Thymus (tissue), 11 donors: Measurements from ENCODE around the gene TPO. TPM values are rescaled to one million over a fixed set of nuclear protein-coding genes. Genes with fewer than 3 reads are reported as not detected.
"Not testable (repeated sequence)": the region's sequence is repeated elsewhere in the genome, so short reads cannot be mapped to it uniquely, and the experiment has no call there.

Experiments
- DNase-seq, 9 donors: peaks; one replicate each; pipeline ENCODE4 v3.0.0-alpha.2; 2013; ENCODE audit warnings: low spot score in 9 of 9, low read depth in 6 of 9, missing footprints in 1 of 9
- H3K27ac ChIP-seq, 2 donors: one replicate each; pipeline ENCODE4 v1.5.1; 2013; ENCODE audit warnings: control low read depth in 1 of 2, low read depth in 1 of 2, low read length in 1 of 2, mild to moderate bottlenecking in 1 of 2, moderate library complexity in 1 of 2
- H3K27me3 ChIP-seq, 2 donors: one replicate each; pipeline ENCODE4 v1.5.1; 2013; ENCODE audit warnings: low read length in 1 of 2; ENCODE audit not compliant: control insufficient read depth in 2 of 2, insufficient read depth in 1 of 2
- H3K36me3 ChIP-seq, 2 donors: one replicate each; pipeline ENCODE4 v1.5.1; 2013; ENCODE audit warnings: low read length in 1 of 2, mild to moderate bottlenecking in 1 of 2, moderate library complexity in 1 of 2; ENCODE audit not compliant: control insufficient read depth in 2 of 2, insufficient read depth in 2 of 2
- H3K4me1 ChIP-seq, 2 donors: one replicate each; pipeline ENCODE4 v1.5.1; 2013; ENCODE audit warnings: low read length in 2 of 2; ENCODE audit not compliant: control insufficient read depth in 2 of 2, insufficient read depth in 2 of 2
- H3K4me3 ChIP-seq, 2 donors: one replicate each; pipeline ENCODE4 v1.5.1; 2013; ENCODE audit warnings: low read length in 2 of 2, control low read depth in 1 of 2, mild to moderate bottlenecking in 1 of 2
- H3K9me3 ChIP-seq, 2 donors: one replicate each; pipeline ENCODE4 v1.5.1; 2013; ENCODE audit warnings: low read length in 1 of 2, mild to moderate bottlenecking in 1 of 2; ENCODE audit not compliant: control insufficient read depth in 2 of 2, insufficient read depth in 1 of 2
- WGBS: extraction: QIAGEN DNeasy Blood & Tissue Kit; methylation state at CpG from one replicate; pipeline ENCODE4 v1.1.7; 2013; 5-methylcytosine and 5-hydroxymethylcytosine counted together
- polyA plus RNA-seq: library from polyadenylated mRNA; stranded (reverse); fragments of 200-250 nt; gene quantifications from one replicate; pipeline ENCODE4 v1.2.3, GENCODE V29; 2013
- total RNA-seq: library from RNA; stranded (reverse); fragments of 120-200 nt; gene quantifications from one replicate; pipeline ENCODE4 v1.2.4, GENCODE V29; 2013
- donor health status: healthy.

The TPO gene
- total and polyA plus RNA-seq, 2 donors = 0.05 to 2.0 TPM

DNA sequence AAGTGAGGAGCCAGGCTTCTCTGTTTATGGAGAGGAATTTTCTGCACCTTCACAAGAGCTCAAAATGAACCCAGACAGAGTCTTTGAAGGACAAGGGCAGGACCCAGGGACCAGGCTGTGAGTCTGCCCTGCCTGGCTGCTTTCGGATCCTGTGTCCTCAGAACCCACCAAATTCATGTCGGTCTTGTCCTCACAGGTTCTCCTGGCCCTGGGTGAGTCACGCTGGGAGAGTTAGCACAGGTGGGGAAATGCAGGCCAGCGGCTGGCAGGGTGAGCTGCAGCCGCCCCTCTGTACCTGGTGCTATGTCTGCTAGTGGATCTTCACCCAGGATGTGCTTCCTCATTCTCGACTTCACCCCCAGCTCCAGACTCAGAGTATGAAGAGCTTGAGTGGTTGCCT, 35.8 kb upstream of the TPO start:
- DNase-seq = no peak
- H3K4me1 ChIP-seq = no peaks in the 10 kb centered on the region
- peaks cover 0 to 7% of the 10 kb centered on the region in 2 donors for H3K27me3 ChIP-seq
- WGBS = 87% methylated on average over 6 of the region's 6 CpGs
- H3K36me3 ChIP-seq = no peaks in the 10 kb centered on the region
- no peak overlapping the region for H3K4me3 ChIP-seq
- no peaks in the 10 kb centered on the region for H3K9me3 ChIP-seq
- H3K27ac ChIP-seq = no peak overlapping the region

DNA sequence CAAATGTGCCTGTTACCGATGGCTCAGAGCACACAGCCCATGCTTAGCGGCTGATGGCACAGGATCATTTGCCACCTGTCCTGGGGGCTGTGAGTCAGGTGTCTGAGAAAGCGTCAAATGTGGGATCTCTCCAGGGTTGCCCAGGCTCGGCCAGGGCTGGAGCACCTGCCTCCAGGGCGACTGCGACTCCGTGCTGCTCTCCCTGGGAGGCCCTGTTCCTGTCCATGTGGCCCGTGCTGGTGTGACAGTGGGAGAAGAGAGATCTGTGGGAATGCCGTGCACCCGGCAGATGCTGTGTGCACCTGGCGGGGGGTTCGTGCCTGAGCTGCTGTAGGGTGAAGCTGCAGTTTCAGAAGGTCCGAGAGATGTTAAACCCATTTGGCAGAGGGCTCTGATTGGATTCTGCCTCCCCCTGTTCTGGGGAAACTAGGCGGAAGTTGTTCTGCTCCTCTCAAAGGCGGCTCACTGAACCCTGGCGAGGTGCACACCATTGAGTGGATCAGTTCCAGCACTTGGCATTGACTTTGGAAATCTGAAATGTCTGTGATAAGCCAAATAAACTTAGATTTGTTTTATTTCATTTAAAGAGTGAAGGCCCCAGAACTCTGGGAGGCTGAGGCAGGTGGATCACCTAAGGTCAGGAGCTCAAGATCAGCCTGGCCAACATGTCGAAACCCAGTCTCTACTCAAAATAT, 34.7 kb upstream of the TPO start:
- 95% methylated on average over 17 of the region's 17 CpGs for WGBS
- peaks cover 0 to 5% of the 10 kb centered on the region in 2 donors for H3K27me3 ChIP-seq
- no peaks in the 10 kb centered on the region for H3K4me1 ChIP-seq
- no peak overlapping the region for H3K27ac ChIP-seq
- no peaks in the 10 kb centered on the region for H3K36me3 ChIP-seq
- no peak overlapping the region for H3K4me3 ChIP-seq
- no peaks in the 10 kb centered on the region for H3K9me3 ChIP-seq
- no peak for DNase-seq

DNA sequence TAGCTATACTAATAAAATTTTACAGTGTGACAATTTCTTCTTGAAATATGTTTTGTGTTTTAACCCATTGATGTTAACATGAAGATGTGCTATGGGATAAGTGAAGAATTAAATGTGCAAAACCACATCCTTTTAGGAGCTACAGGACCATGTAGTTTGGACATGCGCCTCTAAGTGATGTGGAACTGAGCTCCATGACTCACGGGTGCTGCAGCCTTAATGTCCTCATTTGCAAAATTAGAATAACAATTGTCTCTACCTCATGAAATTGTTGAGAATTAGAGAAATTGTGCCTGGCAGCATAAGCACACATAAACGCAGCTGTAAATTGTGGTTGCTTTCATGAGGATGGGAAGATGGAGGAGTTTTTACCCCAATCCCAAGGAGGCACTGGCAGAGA, 31.6 kb upstream of the TPO start:
- no peaks in the 10 kb centered on the region for H3K4me1 ChIP-seq
- no peaks in the 10 kb centered on the region for H3K9me3 ChIP-seq
- WGBS = 87% methylated on average over 3 of the region's 3 CpGs
- no peak overlapping the region for H3K27ac ChIP-seq
- no peak for DNase-seq
- no peaks in the 10 kb centered on the region for H3K36me3 ChIP-seq
- H3K27me3 ChIP-seq = peaks cover 0 to 3% of the 10 kb centered on the region in 2 donors
- H3K4me3 ChIP-seq = no peak overlapping the region

DNA sequence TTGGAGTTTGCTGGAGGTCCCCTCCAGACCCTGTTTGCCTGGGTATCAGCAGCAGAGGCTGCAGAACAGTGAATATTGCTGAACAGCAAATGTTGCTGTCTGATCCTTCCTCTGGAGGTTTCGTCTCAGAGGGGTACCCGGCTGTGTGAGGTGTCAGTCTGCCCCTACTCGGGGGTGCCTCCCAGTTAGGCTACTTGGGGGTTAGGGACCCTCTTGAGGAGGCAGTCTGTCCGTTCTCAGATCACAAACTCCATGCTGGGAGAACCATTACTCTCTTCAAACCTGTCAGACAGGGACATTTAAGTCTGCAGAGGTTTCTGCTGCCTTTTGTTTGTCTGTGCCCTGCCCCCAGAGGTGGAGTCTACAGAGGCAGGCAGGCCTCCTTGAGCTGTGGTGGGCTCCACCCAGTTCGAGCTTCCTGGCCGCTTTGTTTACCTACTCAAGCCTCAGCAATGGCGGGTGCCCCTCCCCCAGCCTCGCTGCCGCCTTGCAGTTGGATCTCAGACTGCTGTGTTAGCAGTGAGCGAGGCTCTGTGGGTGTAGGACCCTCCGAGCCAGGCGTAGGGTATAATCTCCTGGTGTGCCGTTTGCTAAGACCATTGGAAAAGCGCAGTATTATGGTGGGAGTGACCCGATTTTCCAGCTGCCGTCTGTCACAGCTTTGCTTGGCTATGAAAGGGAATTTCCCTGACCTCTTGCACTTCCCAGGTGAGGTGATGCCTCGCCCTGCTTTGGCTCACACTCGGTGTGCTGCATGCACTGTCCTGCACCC, 25.1 kb upstream of the TPO start:
- H3K9me3 ChIP-seq, H3K27ac ChIP-seq, H3K4me3 ChIP-seq, H3K4me1 ChIP-seq, H3K27me3 ChIP-seq, H3K36me3 ChIP-seq, DNase-seq: not testable (repeated sequence)
- WGBS = 82% methylated on average over 18 of the region's 18 CpGs

DNA sequence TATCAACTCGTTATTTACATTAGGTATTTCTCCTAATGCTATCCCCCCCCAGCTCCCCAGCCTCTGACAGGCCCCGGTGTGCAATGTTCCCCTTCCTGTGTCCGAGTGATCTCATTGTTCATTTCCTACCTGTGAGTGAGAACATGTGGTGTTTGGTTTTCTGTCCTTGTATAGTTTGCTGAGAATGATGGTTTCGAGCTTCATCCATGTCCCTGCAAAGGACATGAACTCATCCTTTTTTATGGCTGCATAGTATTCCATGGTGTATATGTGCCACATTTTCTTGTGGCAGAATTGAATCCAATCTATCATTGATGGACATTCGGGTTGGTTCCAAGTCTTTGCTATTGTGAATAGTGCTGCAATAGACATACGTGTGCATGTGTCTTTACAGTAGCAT, 23.1 kb upstream of the TPO start:
- H3K4me3 ChIP-seq, H3K36me3 ChIP-seq, DNase-seq, H3K27ac ChIP-seq, H3K27me3 ChIP-seq, H3K9me3 ChIP-seq, H3K4me1 ChIP-seq: not testable (repeated sequence)
- WGBS = 93% methylated on average over 6 of the region's 6 CpGs

DNA sequence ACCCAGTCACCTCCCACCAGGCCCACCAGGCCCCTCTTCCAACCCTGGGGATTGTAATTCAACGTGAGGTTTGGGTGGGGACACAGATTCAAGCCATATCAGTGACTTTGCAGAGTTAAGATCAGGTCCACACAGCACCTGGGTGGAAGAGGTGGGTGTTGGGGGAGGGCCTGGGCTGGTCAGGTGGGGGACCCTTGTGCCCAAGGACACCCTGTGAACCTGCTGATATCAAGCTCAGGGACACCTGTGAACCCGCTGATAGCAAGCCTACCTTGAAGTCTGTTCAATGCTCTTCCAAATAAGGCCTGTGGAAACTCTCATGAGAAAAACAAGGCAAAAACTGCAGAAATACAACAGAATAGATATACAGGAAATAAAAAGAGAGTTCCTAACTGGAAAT, 19.9 kb upstream of the TPO start:
- WGBS = 89% methylated on average over 2 of the region's 2 CpGs
- H3K27ac ChIP-seq = no peak overlapping the region
- DNase-seq = no peak
- H3K9me3 ChIP-seq = no peaks in the 10 kb centered on the region
- peaks cover 0 to 2% of the 10 kb centered on the region in 2 donors for H3K4me1 ChIP-seq
- H3K4me3 ChIP-seq = no peak overlapping the region
- H3K36me3 ChIP-seq = no peaks in the 10 kb centered on the region
- H3K27me3 ChIP-seq = no peaks in the 10 kb centered on the region

DNA sequence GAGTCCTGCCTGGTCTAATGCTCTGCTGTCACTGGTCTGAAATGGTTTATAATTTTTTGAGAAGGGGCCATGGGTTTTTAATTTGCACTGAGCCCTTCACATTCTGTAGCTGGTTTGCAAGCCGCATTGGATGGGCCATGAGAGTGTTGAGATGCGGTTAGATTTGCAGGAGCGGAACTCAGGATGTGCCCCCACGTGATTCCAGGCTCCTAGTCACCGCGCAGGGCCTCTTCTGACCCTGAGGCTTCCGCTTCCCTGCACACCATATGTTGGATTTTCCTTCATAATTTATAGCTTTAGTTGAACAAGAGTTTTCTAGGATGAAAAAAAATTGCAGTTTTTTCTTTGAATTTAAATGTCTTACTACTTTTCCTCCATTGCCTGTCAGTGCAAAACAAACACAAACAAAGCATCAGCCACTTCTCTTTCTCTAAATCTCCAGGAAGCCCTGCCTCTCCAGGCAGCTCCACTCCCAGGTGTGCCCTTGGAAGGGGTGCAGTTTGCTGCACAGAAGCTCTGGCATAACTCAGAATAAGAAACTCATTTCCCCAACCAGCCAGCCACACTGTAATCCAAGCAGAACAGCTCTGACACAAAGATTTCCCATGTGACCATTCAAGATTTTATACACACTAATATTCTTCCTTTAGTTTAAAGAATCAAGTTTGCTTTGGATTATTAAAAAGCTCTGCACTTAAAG, 18.4 kb upstream of the TPO start:
- WGBS = 93% methylated on average over 7 of the region's 7 CpGs
- DNase-seq = no peak
- H3K9me3 ChIP-seq = no peaks in the 10 kb centered on the region
- no peak overlapping the region for H3K4me3 ChIP-seq
- no peak overlapping the region for H3K27ac ChIP-seq
- no peaks in the 10 kb centered on the region for H3K36me3 ChIP-seq
- no peaks in the 10 kb centered on the region for H3K4me1 ChIP-seq
- H3K27me3 ChIP-seq = no peaks in the 10 kb centered on the region

DNA sequence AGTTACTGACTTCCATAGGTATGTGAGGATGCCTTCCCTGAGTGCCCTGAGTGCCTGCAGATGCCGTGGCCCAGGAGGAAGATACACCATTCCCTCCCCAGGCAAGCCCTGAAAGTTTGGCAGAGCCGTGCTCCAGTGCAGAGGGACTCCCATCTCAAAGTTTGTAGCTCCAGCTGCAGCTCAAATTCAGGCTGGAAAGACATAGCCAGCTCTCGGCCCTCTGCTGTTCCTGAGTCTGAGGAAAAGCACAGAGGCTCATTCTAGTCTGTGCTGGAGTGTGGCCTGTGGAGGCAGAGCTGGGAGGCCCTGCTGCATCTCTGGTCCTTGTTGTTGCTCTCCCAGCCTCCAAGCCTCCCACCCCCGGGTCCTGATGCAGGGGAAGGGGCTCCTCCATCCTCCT, 15.9 kb upstream of the TPO start:
- no peaks in the 10 kb centered on the region for H3K27me3 ChIP-seq
- H3K27ac ChIP-seq = no peak overlapping the region
- no peak for DNase-seq
- peaks cover 0 to 4% of the 10 kb centered on the region in 2 donors for H3K9me3 ChIP-seq
- WGBS = 83% methylated on average over 4 of the region's 4 CpGs
- no peaks in the 10 kb centered on the region for H3K4me1 ChIP-seq
- no peaks in the 10 kb centered on the region for H3K36me3 ChIP-seq
- H3K4me3 ChIP-seq = no peak overlapping the region

DNA sequence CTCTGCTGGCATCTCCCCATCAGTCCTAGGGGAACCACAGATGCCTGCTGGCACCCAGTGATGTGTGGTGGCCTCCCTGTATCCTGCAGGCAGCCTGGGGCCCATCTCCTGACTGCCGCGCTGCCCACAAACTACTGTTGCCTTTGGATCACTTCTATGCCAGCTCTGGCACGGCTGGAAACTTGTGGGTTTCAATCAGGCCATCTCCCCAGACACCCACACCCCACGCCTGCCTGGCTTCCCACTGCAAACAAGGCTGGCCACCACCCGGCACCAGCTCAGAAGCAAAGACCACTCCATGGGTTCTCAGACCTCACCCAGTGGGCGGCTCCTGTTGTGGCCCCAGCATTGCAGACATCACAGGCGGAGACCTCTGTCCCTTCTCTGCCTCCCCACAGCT, 15.1 kb upstream of the TPO start:
- Histone ChIP-seq H3K27me3 (no peaks in the 10 kb centered on the region), H3K36me3 (no peaks in the 10 kb centered on the region), H3K9me3 (peaks cover 0 to 4% of the 10 kb centered on the region in 2 donors), H3K27ac (no peak overlapping the region), H3K4me1 (no peaks in the 10 kb centered on the region), H3K4me3 (no peak overlapping the region)
- no peak for DNase-seq
- WGBS = 97% methylated on average over 7 of the region's 7 CpGs
